Stomach (tissue), 9 donors: Measurements from ENCODE around the gene THSD4. TPM values are rescaled to one million over a fixed set of nuclear protein-coding genes. Genes with fewer than 3 reads are reported as not detected.

Experiments
- DNase-seq, 2 donors: peaks; one replicate each; pipeline versions ENCODE4 v3.0.0 to v3.0.0-alpha.2; 2013 to 2019
- H3K27ac ChIP-seq, 5 donors: fragments of 200-600 bp in 4 of 5; sonication (generic) in 4 of 5; one replicate each; pipeline ENCODE4 v1.5.1; 2013 to 2019; ENCODE audit warnings: mild to moderate bottlenecking in 1 of 5, moderate library complexity in 1 of 5
- H3K27me3 ChIP-seq, 3 donors: fragments of 200-600 bp; sonication (generic); one replicate each; pipeline ENCODE4 v1.5.1; 2017 to 2019; ENCODE audit warnings: mixed run types in 1 of 3
- H3K36me3 ChIP-seq, 4 donors: fragments of 200-600 bp; sonication (generic); 1 replicate in 3 of 4; 2 replicates in 1 of 4; pipeline ENCODE4 v1.5.1; 2016 to 2019
- H3K4me1 ChIP-seq, 4 donors: fragments of 200-600 bp; sonication (generic); one replicate each; pipeline ENCODE4 v1.5.1; 2016 to 2019
- H3K4me3 ChIP-seq, 4 donors: fragments of 200-600 bp; sonication (generic) in 3 of 4; one replicate each; pipeline ENCODE4 v1.5.1; 2016 to 2019; ENCODE audit warnings: mild to moderate bottlenecking in 1 of 4
- H3K9me3 ChIP-seq, 4 donors: fragments of 200-600 bp; sonication (generic); one replicate each; pipeline ENCODE4 v1.5.1; 2016 to 2019
- EP300 ChIP-seq: sonication (generic); formaldehyde crosslinking; IDR thresholded peaks from one replicate; pipeline ENCODE4 v1.6.1; 2017; ENCODE audit warnings: antibody characterized with exemption
- POLR2A ChIP-seq, 4 donors: fragments of 450-650 bp; IDR thresholded peaks; one replicate each; pipeline ENCODE4 v1.6.1; 2016; ENCODE audit warnings: antibody characterized with exemption in 4 of 4, control low read depth in 2 of 4, mild to moderate bottlenecking in 1 of 4, moderate library complexity in 1 of 4
- POLR2AphosphoS5 ChIP-seq, 3 donors: sonication (generic); formaldehyde crosslinking; IDR thresholded peaks; one replicate each; pipeline ENCODE4 v1.6.1; 2016; ENCODE audit warnings: antibody characterized with exemption in 3 of 3
- WGBS, 5 donors: extraction: QIAGEN DNeasy Blood & Tissue Kit in 3 of 5; methylation state at CpG; one replicate each; pipeline versions ENCODE4 v1.1.5 to v1.1.7; 2013 to 2018; 5-methylcytosine and 5-hydroxymethylcytosine counted together
- intact Hi-C: fragments of 100-400 bp; cut with DNase I; formaldehyde crosslinking; loops from one replicate; pipeline ENCODE4 v1.15.1; 2023; ENCODE audit warnings: low total_unique reads
- polyA plus RNA-seq, 3 donors: library from polyadenylated mRNA; stranded (reverse); fragments of 200-250 nt; gene quantifications; one replicate each; pipeline ENCODE4 v1.2.3, GENCODE V29; 2013
- total RNA-seq, 5 donors: library from RNA; depleted of rRNA; stranded (reverse); fragments of >200 nt; gene quantifications; one replicate each; pipeline versions ENCODE4 v1.1.0 to v1.2.3, GENCODE V29; 2014 to 2016
- TF ChIP-seq, protein P1 (sequence below), 7 experiments: fragments of 450-650 bp in 4 of 7; fragments of 200-600 bp in 3 of 7; sonication (generic) in 3 of 7; IDR thresholded peaks; one replicate each; pipeline ENCODE4 v1.5.1; 2016 to 2019; ENCODE audit warnings: antibody characterized with exemption in 7 of 7, control low read depth in 2 of 7, mild to moderate bottlenecking in 1 of 7
- donor health status: healthy with polysubstance abuse.
- donor health status: Bipolar disorder and iron deficiency.
- donor health status: healthy.

THSD4 gene
- total and polyA plus RNA-seq, 8 donors = 1.8 to 79.4 (median 22.0) TPM

DNA sequence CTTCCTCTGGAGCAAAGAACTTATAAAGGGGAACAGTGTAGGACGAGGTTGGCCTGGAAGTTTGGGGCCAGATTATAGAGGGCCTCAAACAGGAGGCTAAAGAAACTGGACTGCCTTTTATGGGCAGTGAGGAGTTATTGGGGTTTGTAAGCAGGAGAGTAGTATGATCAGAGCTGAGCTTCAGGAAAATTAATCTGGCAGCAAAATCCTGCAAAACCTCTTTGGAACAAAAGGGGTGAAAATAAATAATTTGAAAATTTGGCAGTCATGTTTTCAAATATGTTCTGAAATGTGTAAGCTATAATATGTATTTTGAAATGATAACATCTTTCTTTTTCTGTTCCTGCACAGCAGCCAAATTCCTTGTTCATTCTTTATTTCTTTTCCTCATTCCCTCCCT lies 164.9 kb downstream of the THSD4 start:
- intact Hi-C loops = no loop called here
- Histone ChIP-seq H3K36me3 (no peaks in the 10 kb centered on the region), H3K9me3 (no peaks in the 10 kb centered on the region), H3K27me3 (no peaks in the 10 kb centered on the region), H3K4me1 (peaks cover 15 to 32% (median 25%) of the 10 kb centered on the region in 4 donors), H3K27ac (peak overlapping the region in 4 of 5 donors; percentile 63 to 73 (median 66)), H3K4me3 (no peak overlapping the region)
- whole genome bisulfite sequencing, 5 donors = 67 to 91% (median 82%) methylated on average over 1 of the region's 1 CpG
- TF ChIP-seq POLR2A (IDR thresholded peaks at IDR 0.05) (no peak), POLR2AphosphoS5 (IDR thresholded peaks at IDR 0.05) (no peak), EP300 (no peak)
- TF ChIP-seq, protein P1, sequence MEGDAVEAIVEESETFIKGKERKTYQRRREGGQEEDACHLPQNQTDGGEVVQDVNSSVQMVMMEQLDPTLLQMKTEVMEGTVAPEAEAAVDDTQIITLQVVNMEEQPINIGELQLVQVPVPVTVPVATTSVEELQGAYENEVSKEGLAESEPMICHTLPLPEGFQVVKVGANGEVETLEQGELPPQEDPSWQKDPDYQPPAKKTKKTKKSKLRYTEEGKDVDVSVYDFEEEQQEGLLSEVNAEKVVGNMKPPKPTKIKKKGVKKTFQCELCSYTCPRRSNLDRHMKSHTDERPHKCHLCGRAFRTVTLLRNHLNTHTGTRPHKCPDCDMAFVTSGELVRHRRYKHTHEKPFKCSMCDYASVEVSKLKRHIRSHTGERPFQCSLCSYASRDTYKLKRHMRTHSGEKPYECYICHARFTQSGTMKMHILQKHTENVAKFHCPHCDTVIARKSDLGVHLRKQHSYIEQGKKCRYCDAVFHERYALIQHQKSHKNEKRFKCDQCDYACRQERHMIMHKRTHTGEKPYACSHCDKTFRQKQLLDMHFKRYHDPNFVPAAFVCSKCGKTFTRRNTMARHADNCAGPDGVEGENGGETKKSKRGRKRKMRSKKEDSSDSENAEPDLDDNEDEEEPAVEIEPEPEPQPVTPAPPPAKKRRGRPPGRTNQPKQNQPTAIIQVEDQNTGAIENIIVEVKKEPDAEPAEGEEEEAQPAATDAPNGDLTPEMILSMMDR (IDR thresholded peaks at IDR 0.05) = no peak
- DNase-seq = no peak

DNA sequence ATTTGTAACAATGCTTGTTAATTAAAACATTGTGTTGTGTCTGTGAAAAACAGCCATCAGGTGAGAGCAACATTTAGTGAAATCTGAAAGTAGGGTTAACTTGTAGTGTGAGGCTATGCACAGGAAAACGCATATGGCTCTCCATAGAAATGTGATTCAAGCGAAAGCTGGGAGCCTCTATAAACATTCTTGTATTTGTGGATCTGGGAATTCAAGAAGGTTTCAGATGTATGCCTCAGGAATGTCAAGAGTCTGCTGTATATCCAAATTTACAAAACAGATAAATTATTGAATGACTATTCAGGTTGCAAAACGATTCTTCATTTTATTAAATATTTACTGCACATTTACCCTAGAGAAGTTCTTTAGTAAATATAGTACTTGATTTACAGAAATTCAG lies 166.0 kb downstream of the THSD4 start:
- intact Hi-C loops = no loop called here
- H3K27me3 ChIP-seq = no peaks in the 10 kb centered on the region
- no peaks in the 10 kb centered on the region for H3K9me3 ChIP-seq
- peak overlapping the region in 3 of 5 donors; percentile 63 to 73 (median 66) for H3K27ac ChIP-seq
- TF ChIP-seq POLR2AphosphoS5 (IDR thresholded peaks at IDR 0.05) (no peak), EP300 (no peak), POLR2A (IDR thresholded peaks at IDR 0.05) (no peak)
- TF ChIP-seq, protein P1 (IDR thresholded peaks at IDR 0.05) = no peak
- H3K4me3 ChIP-seq = no peak overlapping the region
- peaks cover 15 to 32% (median 25%) of the 10 kb centered on the region in 4 donors for H3K4me1 ChIP-seq
- DNase-seq = no peak
- no peaks in the 10 kb centered on the region for H3K36me3 ChIP-seq
- WGBS, 5 donors = 74 to 84% (median 80%) methylated on average over 3 of the region's 3 CpGs

DNA sequence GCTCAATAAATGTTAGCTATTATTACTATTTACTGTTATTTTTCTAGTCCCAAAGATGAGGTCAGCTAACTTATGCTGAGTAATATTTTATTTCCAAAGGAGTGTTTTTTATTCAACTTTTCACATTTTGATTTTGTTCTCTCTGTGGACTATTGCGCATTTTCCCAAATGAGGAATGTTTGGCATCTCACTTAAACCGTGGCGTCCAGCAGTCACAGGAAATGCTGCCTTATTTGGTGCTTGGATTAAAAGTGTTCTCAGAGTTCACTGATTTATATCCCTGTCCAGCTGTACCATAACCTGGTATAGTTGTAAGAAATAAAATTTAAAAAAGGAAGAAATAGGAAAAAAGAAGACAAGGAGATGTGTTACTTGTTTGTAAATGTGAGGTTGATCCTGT lies 166.8 kb downstream of the THSD4 start:
- Histone ChIP-seq H3K4me3 (no peak overlapping the region), H3K36me3 (no peaks in the 10 kb centered on the region), H3K27me3 (no peaks in the 10 kb centered on the region), H3K27ac (peak overlapping the region in 4 of 5 donors; percentile 27 to 66 (median 46)), H3K9me3 (no peaks in the 10 kb centered on the region), H3K4me1 (peaks cover 15 to 32% (median 25%) of the 10 kb centered on the region in 4 donors)
- intact Hi-C loops = no loop called here
- 52 to 84% (median 77%) methylated on average over 3 of the region's 3 CpGs for WGBS, 5 donors
- DNase-seq = peak in 1 of 2 donors; percentile 72
- TF ChIP-seq, protein P1 (IDR thresholded peaks at IDR 0.05) = no peak
- TF ChIP-seq POLR2AphosphoS5 (IDR thresholded peaks at IDR 0.05) = peak in 1 of 3 donors; percentile 66

DNA sequence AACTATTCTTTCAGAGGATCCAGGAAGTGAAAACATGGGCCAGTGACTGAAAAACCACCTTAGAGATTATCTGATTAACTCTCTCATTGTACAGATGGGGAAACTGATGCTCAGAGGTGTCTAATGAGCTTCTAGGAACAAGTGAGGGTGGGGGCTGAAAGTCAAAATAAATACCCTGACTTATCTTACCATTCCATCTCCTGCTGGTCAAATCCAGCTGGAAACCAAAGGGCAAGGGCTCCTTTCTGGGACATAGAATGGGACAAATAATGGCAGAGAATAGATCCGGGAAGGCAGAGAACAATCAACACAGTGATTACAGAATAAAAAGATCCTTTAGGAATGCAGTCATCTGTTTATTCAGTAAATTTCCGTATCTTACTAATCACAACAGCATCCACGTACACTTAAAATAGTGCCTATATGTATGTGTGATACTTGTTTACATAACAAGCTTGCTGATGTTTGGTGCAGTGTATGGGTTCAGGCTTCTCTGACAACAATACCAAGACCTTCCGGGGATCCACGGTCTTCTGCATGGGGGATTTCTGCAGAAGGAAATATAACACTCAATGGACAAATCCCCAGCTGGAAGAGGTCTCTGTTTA lies 173.2 kb downstream of the THSD4 start:
- no peaks in the 10 kb centered on the region for H3K36me3 ChIP-seq
- intact Hi-C loops = no loop called here
- no peak for DNase-seq
- no peaks in the 10 kb centered on the region for H3K9me3 ChIP-seq
- H3K4me3 ChIP-seq = no peak overlapping the region
- peaks cover 0 to 10% (median 5%) of the 10 kb centered on the region in 4 donors for H3K4me1 ChIP-seq
- no peak overlapping the region for H3K27ac ChIP-seq
- no peaks in the 10 kb centered on the region for H3K27me3 ChIP-seq
- no peak for TF ChIP-seq POLR2A (IDR thresholded peaks at IDR 0.05)
- WGBS, 5 donors = 58 to 66% (median 60%) methylated on average over 5 of the region's 5 CpGs

DNA sequence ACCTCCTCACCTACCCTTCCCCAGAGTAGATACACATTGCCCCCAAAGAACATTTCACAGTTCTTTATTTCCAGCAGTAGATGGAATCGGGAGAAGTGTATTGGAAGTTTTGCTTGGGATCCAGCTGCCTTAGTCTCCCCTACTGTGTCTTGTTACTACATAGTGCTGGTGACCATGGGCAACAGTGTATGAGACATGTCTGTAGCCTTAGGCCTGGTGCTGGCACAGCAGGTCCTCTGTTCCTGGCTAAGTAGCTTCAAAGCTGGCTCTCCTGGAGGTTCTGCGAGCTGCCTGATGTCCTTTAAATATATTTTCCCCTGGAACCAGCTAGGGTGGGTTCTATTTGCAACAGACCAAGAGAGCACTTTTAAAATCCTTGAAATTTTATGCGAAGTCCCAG lies 174.7 kb downstream of the THSD4 start:
- DNase-seq = no peak
- H3K36me3 ChIP-seq = no peaks in the 10 kb centered on the region
- H3K4me1 ChIP-seq = peaks cover 0 to 10% (median 5%) of the 10 kb centered on the region in 4 donors
- no peak overlapping the region for H3K27ac ChIP-seq
- no peak for TF ChIP-seq POLR2AphosphoS5 (IDR thresholded peaks at IDR 0.05)
- no peak overlapping the region for H3K4me3 ChIP-seq
- H3K9me3 ChIP-seq = no peaks in the 10 kb centered on the region
- 85 to 92% (median 88%) methylated on average over 3 of the region's 3 CpGs for WGBS, 5 donors
- no peaks in the 10 kb centered on the region for H3K27me3 ChIP-seq
- intact Hi-C loops = no loop called here
